HEK293T (cell line): ENCODE results near the gene SUGCT.

Experiments used
- CTCF ChIA-PET: fragments of 350-600 bp; formaldehyde crosslinking; extraction: SDS; loops from one replicate; lab custom pipeline; 2021; ENCODE audit warnings: antibody characterized with exemption, inconsistent platforms; lab: Yijun Ruan, JAX
- POLR2A ChIA-PET: fragments of 350-600 bp; formaldehyde crosslinking; extraction: SDS; loops from one replicate; lab custom pipeline; 2020; ENCODE audit warnings: antibody characterized with exemption, inconsistent platforms; lab: Yijun Ruan, JAX
- DNase-seq: peaks from one replicate; pipeline ENCODE4 v3.0.0; 2012; ENCODE audit warnings: mixed read lengths; ENCODE audit errors: extremely low spot score
- ARNT ChIP-seq: fragments of 450-650 bp; IDR thresholded peaks from 2 replicates; pipeline ENCODE4 v1.6.1; 2017; ENCODE audit warnings: mild to moderate bottlenecking
- BHLHE40 ChIP-seq: fragments of 450-650 bp; IDR thresholded peaks from 2 replicates; pipeline ENCODE4 v1.6.1; 2016; ENCODE audit warnings: mild to moderate bottlenecking, moderate library complexity, borderline replicate concordance
- CTBP1 ChIP-seq: fragments of 450-650 bp; IDR thresholded peaks from 2 replicates; pipeline ENCODE4 v1.6.1; 2016; ENCODE audit warnings: borderline replicate concordance
- ELF4 ChIP-seq: fragments of 450-650 bp; IDR thresholded peaks from 2 replicates; pipeline ENCODE4 v1.6.1; 2017; ENCODE audit warnings: antibody characterized with exemption
- FOXA1 ChIP-seq: fragments of 450-650 bp; IDR thresholded peaks from 2 replicates; pipeline ENCODE4 v1.6.1; 2016; ENCODE audit warnings: mild to moderate bottlenecking
- FOXK2 ChIP-seq: fragments of 450-650 bp; IDR thresholded peaks from 2 replicates; pipeline ENCODE4 v1.6.1; 2016; ENCODE audit warnings: mild to moderate bottlenecking
- FOXM1 ChIP-seq: fragments of 450-650 bp; IDR thresholded peaks from 2 replicates; pipeline ENCODE4 v1.6.1; 2017; ENCODE audit warnings: mild to moderate bottlenecking, borderline replicate concordance
- HDGF ChIP-seq: fragments of 450-650 bp; IDR thresholded peaks from 2 replicates; pipeline ENCODE4 v1.6.1; 2017; ENCODE audit warnings: antibody characterized with exemption, borderline replicate concordance
- L3MBTL2 ChIP-seq: fragments of 450-650 bp; conservative IDR thresholded peaks from 2 replicates; pipeline ENCODE4 v1.6.1; 2016; ENCODE audit warnings: mild to moderate bottlenecking
- LEF1 ChIP-seq: fragments of 450-650 bp; IDR thresholded peaks from 2 replicates; pipeline ENCODE4 v1.6.1; 2017; ENCODE audit warnings: mild to moderate bottlenecking, borderline replicate concordance
- NFRKB ChIP-seq: fragments of 450-650 bp; IDR thresholded peaks from 2 replicates; pipeline ENCODE4 v1.6.1; 2016; ENCODE audit warnings: mild to moderate bottlenecking, moderate library complexity
- SP1 ChIP-seq: fragments of 450-650 bp; IDR thresholded peaks from 2 replicates; pipeline ENCODE4 v1.6.1; 2017
- SUZ12 ChIP-seq: fragments of 450-650 bp; IDR thresholded peaks from 2 replicates; pipeline ENCODE4 v1.6.1; 2016; ENCODE audit warnings: mild to moderate bottlenecking
- TARDBP ChIP-seq: fragments of 450-650 bp; IDR thresholded peaks from 2 replicates; pipeline ENCODE4 v1.6.1; 2016
- ZNF384 ChIP-seq: fragments of 450-650 bp; IDR thresholded peaks from 2 replicates; pipeline ENCODE4 v1.6.1; 2016
- TF ChIP-seq, protein P1 (sequence below): fragments of 450-650 bp; IDR thresholded peaks from 2 replicates; pipeline ENCODE4 v1.6.1; 2016

The SUGCT gene

GRCh38 chr7:40219917-40220316 lies 85.1 kb downstream of the SUGCT start:
- ChIA-PET POLR2A (no interaction called here), CTCF (no interaction called here)
- no peak for DNase-seq
- no peak for TF ChIP-seq TARDBP
- TF ChIP-seq L3MBTL2: no peak
- TF ChIP-seq FOXK2: no peak

DNA sequence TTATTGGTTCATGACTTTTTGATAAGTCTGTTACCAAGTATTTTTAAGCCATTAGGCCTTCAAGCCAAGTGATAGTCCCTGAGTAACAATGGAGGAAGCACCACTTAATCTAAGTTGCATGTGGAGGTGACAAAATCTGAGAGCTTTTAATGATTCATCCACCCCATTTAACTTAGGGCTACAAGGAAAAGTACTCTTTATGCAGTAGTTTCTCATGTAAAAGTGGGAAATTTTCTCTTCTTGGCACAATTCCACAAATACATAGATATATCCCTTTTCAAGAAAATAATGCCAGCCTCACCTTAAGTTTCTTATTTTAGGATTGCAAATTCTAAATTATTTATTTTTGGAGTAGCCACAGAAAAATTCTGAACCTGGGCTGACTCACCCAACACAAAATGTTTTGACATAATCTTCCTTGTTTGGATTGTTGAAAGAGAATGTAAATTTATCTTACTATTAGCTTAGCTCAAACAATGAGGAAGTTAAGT lies 85.7 kb downstream of the SUGCT start:
- ChIA-PET CTCF (no interaction called here), POLR2A (no interaction called here)
- no peak for TF ChIP-seq CTBP1
- TF ChIP-seq HDGF: no peak
- no peak for TF ChIP-seq L3MBTL2
- no peak for TF ChIP-seq ZNF384
- no peak for DNase-seq

- no peak for TF ChIP-seq L3MBTL2
- no peak for TF ChIP-seq SP1
- no peak for TF ChIP-seq ELF4
- no peak for TF ChIP-seq FOXK2
- TF ChIP-seq, protein P1, sequence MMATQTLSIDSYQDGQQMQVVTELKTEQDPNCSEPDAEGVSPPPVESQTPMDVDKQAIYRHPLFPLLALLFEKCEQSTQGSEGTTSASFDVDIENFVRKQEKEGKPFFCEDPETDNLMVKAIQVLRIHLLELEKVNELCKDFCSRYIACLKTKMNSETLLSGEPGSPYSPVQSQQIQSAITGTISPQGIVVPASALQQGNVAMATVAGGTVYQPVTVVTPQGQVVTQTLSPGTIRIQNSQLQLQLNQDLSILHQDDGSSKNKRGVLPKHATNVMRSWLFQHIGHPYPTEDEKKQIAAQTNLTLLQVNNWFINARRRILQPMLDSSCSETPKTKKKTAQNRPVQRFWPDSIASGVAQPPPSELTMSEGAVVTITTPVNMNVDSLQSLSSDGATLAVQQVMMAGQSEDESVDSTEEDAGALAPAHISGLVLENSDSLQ: no peak
- no peak for TF ChIP-seq TARDBP
- TF ChIP-seq FOXM1: no peak
- no peak for TF ChIP-seq NFRKB
- TF ChIP-seq HDGF: no peak
- TF ChIP-seq FOXA1: no peak
- TF ChIP-seq SUZ12: no peak
- TF ChIP-seq BHLHE40: no peak
- no peak for TF ChIP-seq ZNF384
- no peak for TF ChIP-seq LEF1
- no peak for TF ChIP-seq ARNT
- no peak for TF ChIP-seq CTBP1
- CTCF ChIA-PET: no interaction called here
- POLR2A ChIA-PET: no interaction called here
- DNase-seq: no peak
Measured at GRCh38 chr7:40221836-40222235, 87.0 kb downstream of the SUGCT start.

DNA sequence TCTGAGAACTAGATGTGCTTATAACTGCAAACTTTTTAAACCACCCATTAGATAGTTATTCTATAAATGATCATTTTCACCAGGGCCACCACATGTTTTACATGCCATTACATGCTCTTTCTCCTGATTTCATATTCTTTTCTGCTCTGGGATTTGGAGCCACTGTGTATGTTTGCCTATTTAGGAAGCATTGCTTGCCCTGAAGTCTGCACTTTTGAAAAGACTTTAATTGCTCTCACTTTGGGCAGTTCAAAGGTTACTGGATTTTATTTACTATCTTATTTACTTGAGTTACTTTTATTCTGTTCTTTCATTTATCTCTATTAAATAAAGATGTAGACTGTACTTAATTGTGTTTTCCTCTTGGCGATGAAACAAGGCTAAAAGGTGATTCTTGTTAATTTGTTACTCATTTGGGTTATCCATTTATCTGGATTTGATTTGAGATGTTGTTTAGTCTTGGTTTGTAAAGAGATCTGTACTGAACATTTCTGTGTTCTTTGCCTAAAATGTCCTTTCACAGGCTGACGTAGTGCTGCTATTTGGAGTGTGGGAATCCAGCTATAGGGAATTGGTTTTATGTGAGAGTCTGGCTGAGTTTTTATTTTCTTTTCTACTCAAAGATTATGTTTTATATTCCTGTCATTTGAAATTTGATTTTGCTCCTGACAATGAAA lies 88.8 kb downstream of the SUGCT start:
- CTCF ChIA-PET: no interaction called here
- POLR2A ChIA-PET: no interaction called here
- no peak for TF ChIP-seq FOXK2
- no peak for DNase-seq

DNA sequence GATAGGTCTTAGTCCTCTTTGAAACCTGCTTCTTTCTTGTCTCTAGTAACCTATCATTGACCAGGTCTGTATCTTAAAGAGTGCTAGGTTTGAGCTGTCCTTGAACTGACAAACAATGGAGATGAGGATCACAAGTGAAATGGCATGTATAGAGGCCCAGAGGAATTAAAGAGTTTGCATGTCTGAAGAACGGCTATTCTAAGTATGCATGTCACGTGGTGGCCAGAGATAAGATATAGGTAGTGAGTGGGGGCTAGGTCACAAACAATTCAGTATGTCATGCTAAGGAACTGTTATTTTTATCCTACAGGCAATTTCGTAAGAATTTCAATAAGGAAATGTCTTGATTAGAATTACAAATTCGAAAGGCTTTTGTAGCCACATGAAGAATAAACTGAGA lies 95.3 kb downstream of the SUGCT start:
- POLR2A ChIA-PET: no interaction called here
- DNase-seq: no peak
- CTCF ChIA-PET: no interaction called here
- TF ChIP-seq BHLHE40: no peak
- TF ChIP-seq FOXA1: no peak
- TF ChIP-seq ELF4: no peak
- TF ChIP-seq FOXK2: no peak
- no peak for TF ChIP-seq TARDBP
- TF ChIP-seq SUZ12: no peak
- TF ChIP-seq HDGF: no peak
- TF ChIP-seq CTBP1: no peak
- TF ChIP-seq L3MBTL2: no peak
- TF ChIP-seq, protein P1: no peak
- TF ChIP-seq NFRKB: no peak
- TF ChIP-seq LEF1: no peak
- TF ChIP-seq ZNF384: no peak
- TF ChIP-seq FOXM1: no peak
- TF ChIP-seq ARNT: no peak
- no peak for TF ChIP-seq SP1

DNA sequence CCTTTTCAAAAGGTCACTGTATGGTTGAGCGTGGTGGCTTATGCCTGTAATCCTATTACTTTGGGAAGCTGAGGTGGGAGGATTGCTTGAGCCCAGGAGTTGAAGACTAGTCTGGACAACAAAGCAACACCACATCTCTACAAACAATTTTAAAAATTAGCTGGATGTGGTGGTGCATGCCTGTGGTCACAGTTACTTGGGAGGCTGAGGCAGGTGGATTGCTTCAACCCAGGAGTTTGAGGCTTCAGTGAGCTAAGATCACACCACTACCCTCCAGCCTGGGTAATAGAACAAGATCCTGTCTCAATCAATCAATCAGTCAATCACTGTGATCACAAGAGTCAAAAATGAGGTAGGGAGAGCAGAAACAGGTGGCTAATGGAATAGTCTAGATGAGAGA lies 97.0 kb downstream of the SUGCT start:
- TF ChIP-seq NFRKB: no peak
- TF ChIP-seq BHLHE40: no peak
- no peak for TF ChIP-seq HDGF
- no peak for TF ChIP-seq TARDBP
- no peak for TF ChIP-seq ARNT
- TF ChIP-seq ZNF384: no peak
- TF ChIP-seq FOXA1: no peak
- TF ChIP-seq SUZ12: no peak
- no peak for TF ChIP-seq FOXM1
- TF ChIP-seq, protein P1: no peak
- CTCF ChIA-PET: interaction anchor here (0.6 to 1.4 kb wide), 8 partner anchors 15 to 1500 kb away, joined by 3 read pairs; no protein-coding TSS in a partner anchor
- POLR2A ChIA-PET: no interaction called here
- no peak for DNase-seq
